Fibroblast of lung (primary cell): Measurements from ENCODE around the gene MEI1.

Experiments
- CTCF ChIP-seq, 2 donors: IDR thresholded peaks in 1 of 2; conservative IDR thresholded peaks in 1 of 2; 1 replicate in 1 of 2; 2 replicates in 1 of 2; pipeline ENCODE4 v1.5.1; 2011 to 2012; ENCODE audit warnings: low read length in 2 of 2, control low read depth in 1 of 2, inconsistent platforms in 1 of 2, low read depth in 1 of 2, mild to moderate bottlenecking in 1 of 2
- EZH2 ChIP-seq: IDR thresholded peaks from 2 replicates; pipeline ENCODE4 v1.5.1; 2012; ENCODE audit warnings: low read length, control low read depth, mild to moderate bottlenecking; ENCODE audit errors: missing control alignments

DNA sequence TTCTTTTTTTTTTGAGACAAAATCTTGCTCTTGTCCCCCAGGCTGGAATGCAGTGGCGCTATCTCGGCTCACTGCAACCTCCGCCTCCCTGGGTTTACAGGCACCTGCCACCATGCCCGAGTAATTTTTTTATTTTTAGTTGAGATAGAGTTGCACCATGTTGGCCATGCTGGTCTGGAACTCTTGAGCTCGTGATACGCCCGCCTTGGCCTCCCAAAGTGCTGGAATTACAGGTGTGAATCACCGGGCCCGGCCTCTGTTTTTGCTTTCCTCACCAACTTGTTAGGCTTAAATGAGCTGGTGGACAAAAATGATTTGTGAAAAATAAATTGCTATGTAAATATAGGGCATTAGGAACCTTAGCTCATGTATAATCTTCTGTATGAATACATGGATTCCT lies 3.5 kb downstream of the MEI1 start:
- TF ChIP-seq EZH2 (no peak), CTCF (conservative IDR thresholded peaks at IDR 0.05 in 1 of 2, IDR thresholded peaks at IDR 0.05 in 1 of 2; ENCODE audit: low read depth in 1 of 2, low read length in 2 of 2) (no peak)
